ENCODE data around the gene OVOL1. TPM values are rescaled to one million over a fixed set of nuclear protein-coding genes. Genes with fewer than 3 reads are reported as not detected.

The OVOL1 gene
- polyA plus RNA-seq, 1 donor from 2014 or later = not detected

DNA sequence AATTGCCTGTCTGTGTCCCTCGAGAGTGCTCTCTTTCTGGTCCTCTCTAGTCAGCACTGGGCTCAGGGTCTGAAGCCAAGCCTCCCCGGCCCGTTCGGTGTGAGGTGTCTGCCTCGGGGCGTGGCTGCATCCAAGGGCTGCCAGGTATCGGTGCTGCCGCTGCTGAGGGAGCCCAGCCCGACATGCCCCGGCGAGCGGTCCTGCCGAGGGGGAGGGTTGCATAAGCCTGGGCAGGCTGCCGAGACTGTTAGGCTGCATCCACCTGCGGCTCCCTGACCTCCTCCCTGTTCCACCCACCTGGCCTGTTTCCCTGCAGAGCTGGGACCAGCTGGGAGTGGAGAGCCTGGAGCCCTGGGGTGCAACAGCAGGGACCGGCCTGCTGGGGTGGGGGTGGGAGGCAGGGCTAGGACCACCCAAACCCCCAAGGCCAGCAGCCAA lies 6.3 kb downstream of the OVOL1 start:
- Mint-ChIP-seq H3K4me3 (no peak overlapping the region), H3K27ac (peak overlapping the region in 1 of 3 donors; percentile 58), H3K36me3 (peaks cover 2% of the 10 kb centered on the region), H3K9me3 (no peaks in the 10 kb centered on the region), H3K4me1 (peaks cover 5 to 17% (median 15%) of the 10 kb centered on the region in 3 donors), H3K27me3 (peaks cover 29% of the 10 kb centered on the region)

DNA sequence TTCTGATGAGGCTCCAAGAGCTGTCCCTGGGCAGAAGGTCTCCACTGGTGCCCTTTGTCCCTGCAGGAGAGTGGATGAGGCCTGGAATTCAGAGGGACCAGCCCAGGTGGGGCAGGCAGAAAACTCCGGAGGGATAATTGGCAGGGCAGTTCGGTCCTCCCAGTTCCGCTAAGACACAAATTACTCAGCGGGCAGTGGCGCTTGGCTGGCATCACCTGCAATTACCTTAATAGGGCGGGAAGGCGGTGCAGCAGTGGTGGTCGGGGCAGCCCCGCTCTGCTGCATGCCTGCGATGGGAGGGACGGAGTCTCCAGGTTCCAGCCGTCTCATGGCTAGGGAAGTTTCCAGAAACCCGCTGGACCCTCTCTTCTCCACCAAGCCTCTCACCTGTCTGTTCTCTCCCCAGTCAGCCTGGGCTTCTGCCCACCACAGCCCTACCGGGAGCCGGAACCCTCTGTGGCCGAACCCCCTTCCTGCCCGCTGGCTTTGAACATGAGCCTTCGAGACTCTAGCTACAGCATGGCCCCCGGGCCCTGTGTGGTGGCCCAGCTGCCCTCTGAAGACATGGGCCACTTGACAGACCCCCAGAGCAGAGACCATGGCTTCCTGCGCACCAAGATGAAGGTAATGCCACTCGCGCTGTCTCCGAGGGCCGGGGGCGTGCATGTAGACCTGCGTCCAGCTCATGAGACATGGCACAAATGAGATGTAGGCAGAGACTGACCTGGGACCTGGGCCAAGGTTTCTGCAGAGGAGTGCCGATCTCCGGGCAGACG lies 7.0 kb downstream of the OVOL1 start:
- Mint-ChIP-seq H3K4me1 (peaks cover 3 to 17% (median 15%) of the 10 kb centered on the region in 3 donors), H3K36me3 (peaks cover 2% of the 10 kb centered on the region), H3K9me3 (no peaks in the 10 kb centered on the region), H3K27ac (peak overlapping the region in 1 of 3 donors; percentile 64), H3K4me3 (no peak overlapping the region), H3K27me3 (peaks cover 23% of the 10 kb centered on the region)

DNA sequence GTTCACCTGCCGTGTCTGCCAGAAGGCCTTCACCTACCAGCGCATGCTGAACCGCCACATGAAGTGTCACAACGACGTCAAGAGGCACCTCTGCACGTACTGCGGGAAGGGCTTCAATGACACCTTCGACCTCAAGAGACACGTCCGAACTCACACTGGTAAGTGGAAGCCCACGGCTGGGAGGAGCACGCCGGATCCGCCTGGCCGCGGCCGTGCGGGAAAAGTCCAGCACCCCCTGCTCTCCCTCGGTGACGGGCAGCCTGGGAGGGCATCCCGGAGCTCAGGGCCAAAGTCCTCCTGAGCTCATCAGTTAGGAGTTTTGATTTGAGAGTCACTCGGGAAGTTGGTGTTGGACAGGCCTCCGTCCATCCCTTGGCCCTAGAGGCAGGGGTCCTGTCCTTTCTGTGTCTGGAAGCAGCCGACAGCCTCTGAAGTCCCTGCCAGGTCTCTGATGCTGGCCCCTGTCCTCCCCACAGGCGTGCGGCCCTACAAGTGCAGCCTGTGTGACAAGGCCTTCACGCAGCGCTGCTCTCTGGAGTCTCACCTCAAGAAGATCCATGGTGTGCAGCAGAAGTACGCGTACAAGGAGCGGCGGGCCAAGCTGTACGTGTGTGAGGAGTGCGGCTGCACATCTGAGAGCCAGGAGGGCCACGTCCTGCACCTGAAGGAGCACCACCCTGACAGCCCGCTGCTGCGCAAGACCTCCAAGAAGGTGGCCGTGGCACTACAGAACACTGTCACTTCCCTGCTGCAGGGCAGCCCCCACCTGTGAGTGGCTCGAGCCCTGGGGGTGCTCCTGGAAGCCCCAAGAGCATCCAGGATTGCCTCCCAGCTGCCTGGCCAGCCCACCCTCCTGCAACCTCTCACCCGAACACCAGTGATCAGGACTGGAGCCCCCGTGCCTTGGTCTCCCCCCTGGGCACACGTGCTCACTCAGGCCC lies 8.0 kb downstream of the OVOL1 start:
- Mint-ChIP-seq H3K27me3 (peaks cover 23% of the 10 kb centered on the region), H3K36me3 (peaks cover 2% of the 10 kb centered on the region), H3K4me3 (no peak overlapping the region), H3K9me3 (no peaks in the 10 kb centered on the region), H3K4me1 (peaks cover 0 to 17% (median 13%) of the 10 kb centered on the region in 3 donors), H3K27ac (no peak overlapping the region)

GRCh38 chr11:65796726-65797601 lies 10.1 kb downstream of the OVOL1 start:
- H3K36me3 Mint-ChIP-seq = peaks cover 2% of the 10 kb centered on the region
- no peak overlapping the region for H3K27ac Mint-ChIP-seq
- peaks cover 15% of the 10 kb centered on the region for H3K27me3 Mint-ChIP-seq
- no peaks in the 10 kb centered on the region for H3K9me3 Mint-ChIP-seq
- H3K4me1 Mint-ChIP-seq = peaks cover 0 to 4% (median 3%) of the 10 kb centered on the region in 3 donors
- H3K4me3 Mint-ChIP-seq = no peak overlapping the region

- peaks cover 13% of the 10 kb centered on the region for H3K27me3 Mint-ChIP-seq
Measured at GRCh38 chr11:65797711-65798110, 10.8 kb downstream of the OVOL1 start.

GRCh38 chr11:65798882-65799281 lies 12.0 kb downstream of the OVOL1 start:
- Mint-ChIP-seq H3K4me1 (peaks cover 6% of the 10 kb centered on the region in 3 donors), H3K36me3 (peaks cover 2% of the 10 kb centered on the region), H3K27ac (no peak overlapping the region), H3K9me3 (no peaks in the 10 kb centered on the region), H3K27me3 (peaks cover 18% of the 10 kb centered on the region), H3K4me3 (no peak overlapping the region)

More at GRCh38 chr11:65797711-65798110, 10.8 kb downstream of the OVOL1 start:
- no peaks in the 10 kb centered on the region for H3K9me3 Mint-ChIP-seq
- no peak overlapping the region for H3K27ac Mint-ChIP-seq
- H3K4me1 Mint-ChIP-seq = peaks cover 2 to 3% (median 2%) of the 10 kb centered on the region in 3 donors
- H3K4me3 Mint-ChIP-seq = no peak overlapping the region
- H3K36me3 Mint-ChIP-seq = peaks cover 2% of the 10 kb centered on the region

DNA sequence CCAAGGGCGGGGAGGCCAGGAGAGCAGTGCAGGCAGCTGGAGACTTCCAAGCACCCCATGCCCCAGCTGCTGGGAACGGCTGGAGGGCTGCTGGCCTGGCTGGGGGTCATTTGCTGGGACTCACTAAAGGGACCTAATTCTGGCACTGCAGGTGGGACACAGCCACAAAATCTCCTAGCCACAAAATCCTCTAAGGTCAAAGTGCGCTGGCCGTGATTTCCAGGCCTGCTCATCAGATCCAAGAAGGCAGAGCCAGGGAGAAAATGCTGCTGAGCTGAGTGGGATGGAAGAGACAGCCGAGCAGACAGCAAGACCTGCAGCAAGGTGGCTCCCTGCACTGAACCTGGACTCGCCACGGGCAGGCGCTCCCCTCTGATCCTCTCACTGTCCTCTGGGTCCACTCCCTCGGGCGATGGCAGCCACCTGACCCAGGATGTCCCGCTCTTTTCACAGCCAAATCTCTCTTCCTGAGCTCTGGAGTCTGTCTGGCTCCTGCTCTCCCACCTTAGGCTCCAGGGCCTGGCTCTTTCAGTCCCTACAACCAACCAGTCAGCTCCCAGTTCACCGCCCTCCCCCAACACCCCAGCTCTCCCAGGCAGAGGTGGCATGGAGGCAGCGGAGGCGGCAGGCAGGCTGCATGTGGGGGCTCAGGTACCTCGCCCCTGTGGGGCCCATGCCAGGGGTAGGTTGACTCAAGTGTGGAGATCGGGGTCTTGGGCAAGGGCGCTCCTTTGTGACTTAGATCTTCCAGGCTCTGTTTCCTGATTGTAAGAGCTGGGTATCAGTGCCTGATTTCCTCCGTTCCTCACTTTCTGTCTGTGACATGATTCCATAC lies 14.5 kb downstream of the OVOL1 start:
- no peak overlapping the region for H3K4me3 Mint-ChIP-seq
- H3K27me3 Mint-ChIP-seq = peaks cover 18% of the 10 kb centered on the region
- H3K4me1 Mint-ChIP-seq = peaks cover 6% of the 10 kb centered on the region in 3 donors
- H3K36me3 Mint-ChIP-seq = no peaks in the 10 kb centered on the region
- H3K27ac Mint-ChIP-seq = no peak overlapping the region
- H3K9me3 Mint-ChIP-seq = no peaks in the 10 kb centered on the region

- Mint-ChIP-seq H3K4me3 (peak overlapping the region in 2 of 4 donors; percentile 56 to 82), H3K27me3 (peaks cover 14% of the 10 kb centered on the region), H3K4me1 (peaks cover 6% of the 10 kb centered on the region in 3 donors), H3K27ac (no peak overlapping the region), H3K36me3 (no peaks in the 10 kb centered on the region), H3K9me3 (no peaks in the 10 kb centered on the region)
Measured at GRCh38 chr11:65802841-65803240, 16.0 kb downstream of the OVOL1 start.

DNA sequence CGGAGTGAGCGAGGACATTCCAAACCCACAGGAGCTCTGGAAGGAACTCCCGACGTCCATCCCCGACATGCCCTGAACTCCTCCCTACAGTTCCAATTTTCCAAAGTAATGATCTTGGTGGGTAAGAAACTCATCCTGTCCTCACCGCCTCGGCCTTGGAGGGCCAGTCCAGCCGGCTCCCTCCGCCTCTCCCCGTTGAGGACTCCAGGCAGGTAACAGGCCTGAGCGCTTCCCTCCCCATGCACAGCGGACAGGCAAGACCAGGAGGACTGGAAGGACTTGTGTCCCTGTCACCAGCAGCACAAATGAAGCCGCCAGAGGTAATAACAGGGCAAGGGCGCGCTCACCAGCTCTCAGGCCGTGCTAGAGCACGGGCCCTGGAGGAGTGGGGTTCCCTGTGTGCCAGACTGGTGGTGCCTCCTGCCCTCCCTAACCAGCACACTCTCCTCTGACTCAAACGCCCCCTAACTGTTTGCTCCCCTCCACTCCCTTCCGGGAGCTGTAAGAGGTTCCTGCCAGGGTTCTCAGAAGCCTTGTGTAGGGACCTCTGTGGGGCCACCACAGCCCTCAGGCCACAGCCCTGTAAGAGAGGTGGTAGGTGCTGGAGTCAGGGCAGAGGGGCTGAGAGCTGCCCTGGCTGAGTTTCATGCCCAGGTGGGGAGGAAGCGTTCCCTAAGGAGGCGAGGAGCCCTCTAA lies 17.1 kb downstream of the OVOL1 start:
- peak overlapping the region in 1 of 4 donors; percentile 17 for H3K4me3 Mint-ChIP-seq
- H3K27me3 Mint-ChIP-seq = peaks cover 12% of the 10 kb centered on the region
- H3K36me3 Mint-ChIP-seq = no peaks in the 10 kb centered on the region
- H3K9me3 Mint-ChIP-seq = no peaks in the 10 kb centered on the region
- peaks cover 6% of the 10 kb centered on the region in 3 donors for H3K4me1 Mint-ChIP-seq
- H3K27ac Mint-ChIP-seq = no peak overlapping the region

DNA sequence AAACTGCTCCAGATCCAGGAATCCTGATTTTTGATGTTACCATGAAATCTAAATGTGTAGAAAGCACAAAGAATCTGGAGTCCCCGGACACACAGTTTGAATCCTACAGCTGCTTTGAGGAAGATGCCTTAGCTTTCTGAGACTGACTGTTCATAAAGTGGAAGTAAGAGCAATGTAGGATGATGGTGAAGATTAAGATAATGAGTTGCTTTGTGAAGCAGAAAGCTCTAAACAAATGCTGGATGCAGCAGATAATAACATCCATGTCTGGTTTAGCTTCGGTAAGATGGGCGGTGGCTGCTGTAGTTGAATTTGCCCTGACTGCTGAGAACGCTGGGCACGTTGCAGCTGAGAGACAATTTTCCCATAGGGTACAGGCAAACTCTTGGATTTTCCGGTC lies 20.1 kb downstream of the OVOL1 start:
- Mint-ChIP-seq H3K36me3 (no peaks in the 10 kb centered on the region), H3K27ac (no peak overlapping the region), H3K4me3 (no peak overlapping the region), H3K27me3 (peaks cover 8% of the 10 kb centered on the region), H3K4me1 (peaks cover 6 to 11% (median 6%) of the 10 kb centered on the region in 3 donors), H3K9me3 (no peaks in the 10 kb centered on the region)

DNA sequence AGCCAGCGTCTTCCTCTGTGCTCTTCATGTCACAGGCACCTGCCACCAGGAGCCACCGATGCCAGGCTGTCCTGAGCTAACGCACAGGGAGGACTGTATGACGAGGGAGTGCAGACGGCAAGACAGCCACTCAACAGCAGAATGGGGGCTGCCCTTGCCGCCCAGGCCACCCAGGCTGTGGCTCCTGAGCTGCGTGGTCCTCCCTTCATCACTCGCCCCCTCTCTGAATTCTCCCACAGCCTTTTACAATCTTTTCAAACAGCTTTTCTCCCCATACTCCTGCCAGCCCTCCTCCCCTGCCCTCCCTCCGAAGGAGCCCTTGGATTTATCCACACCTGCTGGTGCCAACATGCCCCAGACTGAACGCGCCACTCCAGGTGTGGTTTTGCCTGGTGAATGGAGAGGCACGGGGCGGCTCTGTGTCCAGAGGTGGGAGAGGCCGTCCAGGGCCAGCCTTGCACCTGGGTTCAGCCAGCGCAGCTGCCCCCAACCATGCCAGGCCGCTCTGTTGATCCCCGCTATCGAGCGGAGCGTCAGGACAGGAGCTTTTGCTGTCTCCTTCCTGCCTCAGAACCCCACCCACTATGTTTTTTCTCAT lies 22.0 kb downstream of the OVOL1 start:
- H3K27ac Mint-ChIP-seq = peak overlapping the region in 1 of 3 donors; percentile 86
- peaks cover 0 to 6% (median under 1%) of the 10 kb centered on the region in 3 donors for H3K4me1 Mint-ChIP-seq
- H3K4me3 Mint-ChIP-seq = no peak overlapping the region
- H3K36me3 Mint-ChIP-seq = no peaks in the 10 kb centered on the region
- H3K27me3 Mint-ChIP-seq = peaks cover 3% of the 10 kb centered on the region
- no peaks in the 10 kb centered on the region for H3K9me3 Mint-ChIP-seq

- Mint-ChIP-seq H3K27ac (no peak overlapping the region), H3K27me3 (no peaks in the 10 kb centered on the region), H3K4me3 (no peak overlapping the region), H3K36me3 (no peaks in the 10 kb centered on the region), H3K9me3 (no peaks in the 10 kb centered on the region), H3K4me1 (peaks cover 0 to 7% (median 2%) of the 10 kb centered on the region in 3 donors)
Measured at GRCh38 chr11:65809496-65809895, 22.6 kb downstream of the OVOL1 start.

Measured in IgD-negative memory B cell (primary cell).